Uterus (tissue), 2 donors: ENCODE results near the gene TBXA2R.

Experiments
- CTCF ChIP-seq, 4 experiments: fragments of 200-600 bp in 2 of 4; fragments of 450-650 bp in 2 of 4; sonication (generic) in 2 of 4; IDR thresholded peaks; one replicate each; pipeline ENCODE4 v1.5.1; 2016 to 2019; ENCODE audit warnings: antibody characterized with exemption in 4 of 4, mild to moderate bottlenecking in 2 of 4, moderate library complexity in 1 of 4
- POLR2A ChIP-seq, 2 donors: fragments of 450-650 bp; IDR thresholded peaks; one replicate each; pipeline ENCODE4 v1.6.1; 2016; ENCODE audit warnings: antibody characterized with exemption in 2 of 2, mild to moderate bottlenecking in 1 of 2, moderate library complexity in 1 of 2

GRCh38 chr19:3608750-3609322, 2.2 kb upstream of the TBXA2R start:
- TF ChIP-seq CTCF (IDR thresholded peaks at IDR 0.05) (no peak), POLR2A (IDR thresholded peaks at IDR 0.05) (no peak)
